GM12892 (cell line): Measurements from ENCODE around the gene APOL2.
"Not testable (repeated sequence)": the region's sequence is repeated elsewhere in the genome, so short reads cannot be mapped to it uniquely, and the experiment has no call there.

Experiments used
- POLR2A ChIP-seq: IDR thresholded peaks from 2 replicates; pipeline ENCODE4 v1.6.1; 2011; ENCODE audit warnings: low read depth, low read length, control low read depth
- POLR2AphosphoS5 ChIP-seq: IDR thresholded peaks from 2 replicates; pipeline ENCODE4 v1.6.1; 2011; ENCODE audit warnings: low read depth, low read length, control low read depth
- TAF1 ChIP-seq: IDR thresholded peaks from 2 replicates; pipeline ENCODE4 v1.6.1; 2011; ENCODE audit warnings: low read depth, mild to moderate bottlenecking, control low read depth, low read length, borderline replicate concordance

DNA sequence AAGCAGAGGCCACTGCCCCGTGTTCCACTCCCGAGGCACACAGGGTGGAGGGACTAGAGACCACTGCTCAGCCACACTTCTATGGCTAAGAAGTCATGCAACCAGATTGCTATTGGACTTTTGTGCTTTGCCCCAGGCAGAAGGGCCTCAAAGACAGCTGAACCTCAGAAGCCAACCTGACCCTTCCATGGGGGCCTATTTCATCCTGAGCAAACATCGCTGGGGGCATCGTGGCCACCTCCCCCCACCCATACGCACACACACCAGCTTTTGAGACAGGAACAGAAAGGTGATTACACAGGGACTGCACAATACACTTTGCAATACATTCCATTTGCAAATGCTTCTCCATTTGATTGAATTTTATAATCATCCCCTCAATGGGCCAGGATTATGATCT is 33.8 kb downstream of the APOL2 start:
- TF ChIP-seq POLR2AphosphoS5, POLR2A, TAF1: not testable (repeated sequence)
